Lower leg skin (tissue), 3 donors: ENCODE measurements around the gene NKAIN2.

ENCODE experiments used
- CTCF ChIP-seq, 3 donors: fragments of 450-650 bp; IDR thresholded peaks; one replicate each; pipeline ENCODE4 v1.5.1; 2016; ENCODE audit warnings: antibody characterized with exemption in 3 of 3, mild to moderate bottlenecking in 3 of 3, moderate library complexity in 2 of 3
- POLR2A ChIP-seq, 2 donors: fragments of 450-650 bp; IDR thresholded peaks; one replicate each; pipeline ENCODE4 v1.6.1; 2016 to 2017; ENCODE audit warnings: antibody characterized with exemption in 2 of 2, mild to moderate bottlenecking in 1 of 2, moderate library complexity in 1 of 2

GRCh38 chr6:124074606-124075005, 270.9 kb downstream of the NKAIN2 start:
- TF ChIP-seq CTCF (IDR thresholded peaks at IDR 0.05), result no peak
- no peak for TF ChIP-seq POLR2A (IDR thresholded peaks at IDR 0.05)
